Osteoblast (primary cell): ENCODE results near the gene ARL5C. TPM values are rescaled to one million over a fixed set of nuclear protein-coding genes. Genes with fewer than 3 reads are reported as not detected.

Experiments used
- DNase-seq: peaks from one replicate; pipeline ENCODE4 v3.0.0; 2011; ENCODE audit warnings: low spot score, mixed read lengths; ENCODE audit not compliant: insufficient read length; ENCODE audit errors: missing footprints
- H2AFZ ChIP-seq: 2 replicates; pipeline ENCODE4 v1.6.0; 2011; ENCODE audit warnings: mild to moderate bottlenecking, low read length
- H3K27ac ChIP-seq: 2 replicates; pipeline ENCODE4 v1.5.1; 2011; ENCODE audit warnings: mild to moderate bottlenecking, low read depth, low read length, moderate library complexity
- H3K27me3 ChIP-seq: 2 replicates; pipeline ENCODE4 v1.6.0; 2012; ENCODE audit warnings: mild to moderate bottlenecking, control low read depth, inconsistent platforms, low read length, moderate library complexity; ENCODE audit not compliant: insufficient read depth
- H3K36me3 ChIP-seq: 2 replicates; pipeline ENCODE4 v1.5.1; 2011; ENCODE audit warnings: mild to moderate bottlenecking, low read length, control low read depth, moderate library complexity; ENCODE audit not compliant: insufficient read depth
- H3K4me1 ChIP-seq: 2 replicates; pipeline ENCODE4 v1.5.1; 2011; ENCODE audit warnings: mild to moderate bottlenecking, low read length, control low read depth, moderate library complexity; ENCODE audit not compliant: insufficient read depth
- H3K4me2 ChIP-seq: 2 replicates; pipeline ENCODE4 v1.6.0; 2011; ENCODE audit warnings: mild to moderate bottlenecking, low read length; ENCODE audit not compliant: insufficient read depth
- H3K4me3 ChIP-seq: fragments of 200-600 bp; sonication (generic); 3 replicates; pipeline ENCODE4 v1.5.1; 2012; ENCODE audit warnings: mild to moderate bottlenecking, low read length, inconsistent platforms; ENCODE audit not compliant: insufficient read depth
- H3K79me2 ChIP-seq: 2 replicates; pipeline ENCODE4 v1.6.0; 2012; ENCODE audit warnings: mild to moderate bottlenecking, low read length, control low read depth, inconsistent platforms; ENCODE audit not compliant: insufficient read depth
- H3K9me3 ChIP-seq: 2 replicates; pipeline ENCODE4 v1.5.1; 2011; ENCODE audit warnings: low read depth, low read length, control low read depth
- H4K20me1 ChIP-seq: 2 replicates; pipeline ENCODE4 v1.6.0; 2012; ENCODE audit warnings: mild to moderate bottlenecking, low read length, control low read depth; ENCODE audit not compliant: insufficient read depth
- total RNA-seq: library from RNA; depleted of rRNA; stranded (reverse); fragments of >200 nt; gene quantifications from 2 replicates; pipeline ENCODE4 v1.2.3, GENCODE V29; 2012
- TF ChIP-seq, protein P1 (sequence below): IDR thresholded peaks from 2 replicates; pipeline ENCODE4 v1.5.1; 2011; ENCODE audit warnings: mild to moderate bottlenecking, low read depth, low read length, moderate library complexity; ENCODE audit errors: extremely low read depth

Gene ARL5C
- total RNA-seq, 1 donor = not detected

DNA sequence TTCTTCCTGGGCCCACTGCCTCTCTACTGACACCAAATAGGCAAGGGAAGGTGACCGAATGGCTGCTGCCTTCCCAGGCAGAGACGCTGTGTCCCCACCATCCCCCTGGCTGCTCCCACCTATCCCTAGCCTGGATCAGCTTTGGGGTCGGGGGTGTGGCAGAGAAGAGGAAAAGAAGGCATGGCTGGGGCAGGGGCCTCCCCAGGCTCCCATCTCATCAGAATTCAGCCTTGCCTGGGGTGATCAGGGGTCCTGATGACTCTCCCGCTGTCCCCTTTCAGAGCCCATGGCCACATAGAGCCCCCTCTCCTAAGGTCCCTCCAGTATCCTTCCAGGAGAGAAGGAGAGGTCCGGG is 15.2 kb downstream of the ARL5C start:
- peak; percentile 38 for DNase-seq
- no peak overlapping the region for H2AFZ ChIP-seq
- peaks cover 37% of the 10 kb centered on the region for H3K27me3 ChIP-seq
- no peak overlapping the region for H3K4me3 ChIP-seq
- H3K79me2 ChIP-seq = no peaks in the 10 kb centered on the region
- no peak overlapping the region for H3K4me2 ChIP-seq
- TF ChIP-seq, protein P1, sequence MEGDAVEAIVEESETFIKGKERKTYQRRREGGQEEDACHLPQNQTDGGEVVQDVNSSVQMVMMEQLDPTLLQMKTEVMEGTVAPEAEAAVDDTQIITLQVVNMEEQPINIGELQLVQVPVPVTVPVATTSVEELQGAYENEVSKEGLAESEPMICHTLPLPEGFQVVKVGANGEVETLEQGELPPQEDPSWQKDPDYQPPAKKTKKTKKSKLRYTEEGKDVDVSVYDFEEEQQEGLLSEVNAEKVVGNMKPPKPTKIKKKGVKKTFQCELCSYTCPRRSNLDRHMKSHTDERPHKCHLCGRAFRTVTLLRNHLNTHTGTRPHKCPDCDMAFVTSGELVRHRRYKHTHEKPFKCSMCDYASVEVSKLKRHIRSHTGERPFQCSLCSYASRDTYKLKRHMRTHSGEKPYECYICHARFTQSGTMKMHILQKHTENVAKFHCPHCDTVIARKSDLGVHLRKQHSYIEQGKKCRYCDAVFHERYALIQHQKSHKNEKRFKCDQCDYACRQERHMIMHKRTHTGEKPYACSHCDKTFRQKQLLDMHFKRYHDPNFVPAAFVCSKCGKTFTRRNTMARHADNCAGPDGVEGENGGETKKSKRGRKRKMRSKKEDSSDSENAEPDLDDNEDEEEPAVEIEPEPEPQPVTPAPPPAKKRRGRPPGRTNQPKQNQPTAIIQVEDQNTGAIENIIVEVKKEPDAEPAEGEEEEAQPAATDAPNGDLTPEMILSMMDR = no peak
- H3K36me3 ChIP-seq = no peaks in the 10 kb centered on the region
- H3K9me3 ChIP-seq = no peaks in the 10 kb centered on the region
- H4K20me1 ChIP-seq = no peaks in the 10 kb centered on the region
- peaks cover 13% of the 10 kb centered on the region for H3K4me1 ChIP-seq
- H3K27ac ChIP-seq = no peak overlapping the region

DNA sequence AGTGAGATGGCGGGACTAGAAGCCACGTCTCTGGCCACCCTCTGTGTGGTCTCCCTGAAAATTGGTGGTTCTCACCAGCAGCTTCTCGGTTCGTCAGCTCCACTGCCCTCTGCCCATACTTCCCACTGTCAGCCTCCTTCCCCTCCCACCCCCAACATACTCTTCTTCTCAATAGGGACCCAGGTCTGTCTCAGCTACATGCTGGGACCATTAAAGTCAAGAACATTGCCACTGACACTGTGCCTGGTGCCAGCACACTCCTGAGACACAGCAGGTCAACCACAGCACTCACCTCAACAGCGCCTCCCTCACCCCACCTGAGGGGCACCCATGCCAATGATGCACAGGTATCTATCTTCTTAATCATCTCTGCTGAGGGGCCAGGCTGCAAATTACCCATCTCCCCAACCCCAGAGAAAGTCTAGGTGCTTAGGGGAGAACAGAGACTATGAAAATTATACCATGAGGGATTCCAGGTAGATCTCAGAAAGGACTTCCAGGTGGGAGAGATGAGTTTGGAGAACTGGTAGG is 15.8 kb downstream of the ARL5C start:
- no peak overlapping the region for H3K4me2 ChIP-seq
- no peak overlapping the region for H3K27ac ChIP-seq
- H3K4me1 ChIP-seq = peaks cover 13% of the 10 kb centered on the region
- no peak overlapping the region for H2AFZ ChIP-seq
- H3K27me3 ChIP-seq = peaks cover 34% of the 10 kb centered on the region
- H3K36me3 ChIP-seq = no peaks in the 10 kb centered on the region
- no peak overlapping the region for H3K4me3 ChIP-seq
- no peaks in the 10 kb centered on the region for H3K79me2 ChIP-seq
- TF ChIP-seq, protein P1 = no peak
- DNase-seq = no peak
- H3K9me3 ChIP-seq = no peaks in the 10 kb centered on the region
- H4K20me1 ChIP-seq = no peaks in the 10 kb centered on the region

DNA sequence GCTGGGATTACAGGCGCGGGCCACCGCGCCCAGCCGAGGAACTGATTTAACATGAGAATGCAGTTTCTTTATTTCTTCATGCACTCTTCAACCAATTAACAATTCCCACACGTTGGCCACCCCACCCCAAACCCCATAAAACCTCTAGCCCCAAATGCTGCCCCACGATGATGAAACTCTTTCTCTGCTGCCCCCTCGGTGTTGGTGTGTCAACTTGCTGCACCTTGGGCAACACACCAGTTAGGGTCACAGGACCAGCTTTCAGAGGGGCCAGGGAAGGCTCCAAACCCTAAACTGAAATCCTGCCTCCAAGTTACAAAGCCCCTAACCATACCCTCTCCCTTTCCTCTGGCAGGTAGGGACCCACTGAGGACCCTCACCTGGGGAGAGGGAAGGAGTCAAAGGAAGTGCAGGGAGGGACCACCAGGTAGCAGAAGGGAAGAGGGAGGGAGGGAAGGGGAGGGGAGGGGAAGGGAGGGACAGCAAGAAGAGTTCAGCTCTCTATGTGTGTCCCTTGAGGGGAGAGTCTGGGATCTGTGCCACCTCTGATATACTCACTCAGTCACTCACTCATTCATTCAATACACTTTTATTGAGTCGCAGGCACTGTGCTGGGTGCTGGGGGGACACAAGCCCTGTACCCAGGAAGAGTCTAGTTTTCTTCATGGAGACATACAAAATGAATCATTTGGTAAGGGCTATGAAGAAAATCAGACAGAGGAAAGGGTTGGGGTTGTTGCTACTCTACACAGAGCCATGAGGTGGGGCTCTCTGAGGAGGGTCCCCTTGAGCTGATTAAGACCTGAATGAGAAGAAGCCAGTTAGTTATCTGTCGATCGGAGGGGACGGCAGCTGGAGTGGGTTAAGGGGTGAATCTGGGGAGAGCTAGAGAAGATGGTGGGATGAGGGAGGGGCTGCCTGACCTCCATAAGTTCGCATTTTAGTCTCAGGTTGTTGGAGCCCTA is 18.5 kb downstream of the ARL5C start:
- H3K9me3 ChIP-seq = no peaks in the 10 kb centered on the region
- no peak overlapping the region for H2AFZ ChIP-seq
- no peak overlapping the region for H3K4me2 ChIP-seq
- DNase-seq = peak; percentile 64
- peaks cover 34% of the 10 kb centered on the region for H3K27me3 ChIP-seq
- no peaks in the 10 kb centered on the region for H3K79me2 ChIP-seq
- H3K27ac ChIP-seq = no peak overlapping the region
- TF ChIP-seq, protein P1 = no peak
- H3K4me1 ChIP-seq = peaks cover 5% of the 10 kb centered on the region
- H3K4me3 ChIP-seq = no peak overlapping the region
- H3K36me3 ChIP-seq = no peaks in the 10 kb centered on the region
- H4K20me1 ChIP-seq = no peaks in the 10 kb centered on the region

DNA sequence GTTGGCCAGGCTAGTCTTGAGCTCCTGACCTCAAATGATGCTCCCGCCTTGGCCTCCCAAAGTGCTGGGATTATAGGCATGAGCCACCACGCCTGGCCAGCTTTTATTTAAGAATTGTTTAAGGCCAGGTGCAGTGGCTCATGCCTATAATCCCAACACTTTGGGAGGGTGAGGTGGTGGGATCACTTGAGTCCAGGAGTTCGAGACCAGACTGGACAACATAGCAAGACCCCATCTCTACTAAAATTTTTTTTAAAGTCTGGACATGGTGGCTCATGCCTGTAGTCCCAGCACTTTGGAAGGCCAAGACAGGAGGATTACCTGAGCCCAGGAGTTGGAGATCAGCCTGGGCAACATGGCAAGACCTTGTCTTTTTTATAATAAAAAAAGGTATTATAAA is 19.7 kb downstream of the ARL5C start:
- Histone ChIP-seq H3K27me3 (peaks cover 24% of the 10 kb centered on the region), H4K20me1 (no peaks in the 10 kb centered on the region), H3K4me2 (no peak overlapping the region), H3K4me3 (no peak overlapping the region), H3K9me3 (no peaks in the 10 kb centered on the region), H3K4me1 (no peaks in the 10 kb centered on the region), H2AFZ (no peak overlapping the region), H3K79me2 (no peaks in the 10 kb centered on the region), H3K27ac (no peak overlapping the region), H3K36me3 (no peaks in the 10 kb centered on the region)
- TF ChIP-seq, protein P1 = no peak
- no peak for DNase-seq
